Stromal cell of bone marrow (primary cell): Measurements from ENCODE around the gene MR1.

Experiments used
- DNase-seq: peaks from one replicate; pipeline ENCODE4 v3.0.0-alpha.2; 2012; ENCODE audit warnings: low read depth

Gene MR1

DNA sequence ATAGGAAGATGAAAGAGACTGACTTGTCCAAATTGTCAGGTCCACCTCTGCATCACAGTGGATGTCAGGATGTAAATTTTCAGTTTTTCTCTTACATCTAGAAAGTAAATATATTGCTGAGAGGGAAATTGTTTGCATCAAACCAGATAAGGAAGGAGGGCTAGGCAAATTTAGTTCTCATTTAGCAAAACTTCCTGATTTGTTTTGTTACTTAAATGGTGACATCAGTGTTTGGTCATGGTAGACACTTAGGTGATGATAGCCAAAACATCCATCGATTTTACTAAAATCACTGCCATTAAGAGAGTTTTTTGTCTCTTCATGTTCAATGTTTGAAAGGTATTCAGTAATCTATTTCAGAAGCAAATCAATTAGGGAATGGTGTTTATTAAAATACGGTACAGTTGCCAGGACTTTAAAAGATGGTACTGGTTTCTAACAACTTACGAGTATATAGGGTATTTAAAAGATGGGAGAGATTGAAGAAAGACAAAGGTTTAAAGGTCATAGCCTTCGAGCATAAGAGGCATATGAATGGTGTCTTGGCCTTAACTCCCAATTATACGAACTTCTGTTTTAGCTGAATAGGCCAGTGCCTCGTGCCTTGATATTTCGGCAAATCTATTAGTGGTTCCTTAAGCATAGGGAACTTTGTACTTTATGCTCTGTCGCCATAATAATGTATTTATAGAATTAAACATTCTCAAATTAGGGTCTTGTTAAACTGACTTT lies 57.7 kb downstream of the MR1 start:
- no peak for DNase-seq

DNA sequence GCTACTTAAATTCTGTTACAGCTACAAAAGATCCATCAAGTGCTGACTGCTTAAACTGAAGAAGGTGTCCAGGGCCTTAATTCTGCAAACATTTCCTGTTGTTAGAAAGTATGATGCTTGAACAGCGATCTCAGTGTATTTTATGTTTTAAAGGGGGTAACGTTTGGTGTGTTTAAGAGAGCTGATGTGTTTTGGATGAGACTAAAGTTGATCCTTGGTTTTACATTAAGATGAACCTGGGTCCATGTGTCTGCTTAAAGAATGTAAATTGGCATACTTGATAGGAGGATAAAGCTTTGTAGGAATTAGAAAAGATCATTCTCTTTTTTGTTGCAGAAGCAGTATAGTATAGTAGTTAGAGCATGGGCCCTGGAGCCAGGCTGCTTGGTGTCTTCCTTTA lies 58.3 kb downstream of the MR1 start:
- no peak for DNase-seq

DNA sequence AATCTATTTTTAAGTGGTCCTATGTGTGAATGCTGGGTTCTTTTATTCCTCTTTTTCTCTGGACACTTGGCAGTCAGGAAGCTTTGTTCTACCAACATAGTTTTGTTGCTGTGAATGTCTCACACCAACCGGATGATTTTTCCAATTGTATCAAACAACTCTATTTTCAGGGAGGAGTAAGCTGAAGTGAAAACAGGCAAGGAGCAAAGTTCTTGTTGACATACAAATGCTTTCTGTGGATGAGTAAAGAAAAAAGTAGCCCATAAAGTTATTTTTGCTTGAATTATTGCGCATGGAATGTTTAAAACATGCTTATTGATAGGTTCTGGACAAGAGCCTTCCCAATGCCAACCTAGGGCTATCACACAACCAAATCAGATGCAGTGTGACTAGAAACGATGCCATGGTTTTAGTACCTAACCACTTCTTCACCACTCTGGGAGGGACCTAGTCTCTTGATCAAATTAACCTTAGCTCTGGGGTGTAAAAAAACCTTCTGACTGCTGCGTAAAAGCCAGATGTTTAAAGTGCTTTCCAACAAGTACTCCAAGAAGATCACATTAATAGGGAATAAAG lies 59.2 kb downstream of the MR1 start:
- DNase-seq = no peak

DNA sequence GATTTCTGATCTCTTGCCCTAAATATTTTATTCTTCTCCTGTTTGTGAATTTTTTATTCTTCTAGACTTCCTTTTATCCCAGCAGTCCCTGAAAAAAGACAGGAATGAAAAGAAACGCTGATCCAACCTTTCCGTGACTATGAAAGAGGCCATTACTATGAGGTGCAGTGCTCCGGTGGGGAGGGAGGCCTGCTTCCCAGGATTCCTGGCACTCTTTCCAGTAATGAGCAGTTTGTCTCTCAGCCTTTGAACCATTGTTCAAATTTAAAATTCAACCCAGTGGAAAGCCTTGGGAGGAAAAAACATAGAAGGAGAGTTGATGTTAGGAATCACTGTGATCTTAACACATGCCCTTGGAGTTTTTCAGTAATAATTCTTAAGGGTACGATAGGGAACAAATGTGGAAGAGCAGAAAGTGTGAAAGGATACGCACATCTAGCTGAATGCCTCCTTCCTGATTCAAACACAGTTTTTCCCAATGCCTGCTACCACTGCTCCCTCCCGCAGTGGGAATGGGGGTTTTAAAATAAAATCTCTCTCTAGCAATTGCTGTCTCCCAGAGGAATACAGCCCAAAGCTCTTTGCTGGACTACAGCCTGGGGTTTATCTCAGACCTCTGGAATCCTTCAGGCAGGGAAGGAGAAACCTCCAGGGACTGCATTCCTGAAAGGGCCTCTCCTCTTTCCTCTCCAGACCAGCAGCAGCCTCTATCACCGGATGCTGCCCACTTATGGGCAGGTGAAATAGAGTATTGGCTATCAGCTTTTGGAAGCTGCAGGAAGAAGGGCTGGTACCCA lies 60.8 kb downstream of the MR1 start:
- peak; percentile 67 for DNase-seq

DNA sequence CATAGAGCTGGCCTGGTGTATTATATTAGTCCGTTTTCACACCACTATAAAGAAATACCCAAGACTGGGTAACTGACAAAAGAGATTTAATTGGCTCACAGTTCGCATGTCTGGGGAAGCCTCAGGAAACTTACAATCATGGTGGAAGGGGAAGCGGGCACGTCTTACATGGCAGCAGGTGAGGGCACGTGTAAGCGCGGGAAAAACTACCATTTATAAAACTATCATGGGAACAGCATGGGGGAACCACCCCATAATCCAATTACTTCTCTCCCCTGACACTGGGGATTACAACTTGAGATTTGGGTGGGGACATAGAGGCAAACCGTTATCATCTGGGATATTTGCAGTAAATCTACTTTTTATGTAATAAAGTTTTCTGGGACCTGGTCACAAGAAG lies 61.5 kb downstream of the MR1 start:
- DNase-seq = no peak

DNA sequence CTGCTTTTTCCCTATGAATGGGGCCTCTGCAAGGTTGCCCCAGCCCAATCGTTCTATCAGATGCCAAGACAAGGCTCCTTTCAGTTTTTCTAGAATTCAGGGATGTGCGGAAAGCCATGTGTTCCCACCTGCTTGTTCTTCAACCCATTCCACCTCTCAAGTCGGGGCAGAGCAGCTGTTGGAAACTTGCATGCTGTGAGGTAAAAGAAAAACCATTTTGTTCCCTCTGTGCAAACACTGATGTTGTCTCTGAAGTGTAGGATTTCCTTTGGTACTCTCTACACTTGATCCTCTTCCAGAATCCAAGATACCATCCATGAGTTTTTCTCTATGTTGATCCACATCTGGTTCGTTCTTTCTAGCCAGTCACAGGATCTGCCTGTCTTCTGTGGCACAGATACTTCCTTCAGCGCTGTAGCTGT lies 62.0 kb downstream of the MR1 start:
- DNase-seq = no peak

DNA sequence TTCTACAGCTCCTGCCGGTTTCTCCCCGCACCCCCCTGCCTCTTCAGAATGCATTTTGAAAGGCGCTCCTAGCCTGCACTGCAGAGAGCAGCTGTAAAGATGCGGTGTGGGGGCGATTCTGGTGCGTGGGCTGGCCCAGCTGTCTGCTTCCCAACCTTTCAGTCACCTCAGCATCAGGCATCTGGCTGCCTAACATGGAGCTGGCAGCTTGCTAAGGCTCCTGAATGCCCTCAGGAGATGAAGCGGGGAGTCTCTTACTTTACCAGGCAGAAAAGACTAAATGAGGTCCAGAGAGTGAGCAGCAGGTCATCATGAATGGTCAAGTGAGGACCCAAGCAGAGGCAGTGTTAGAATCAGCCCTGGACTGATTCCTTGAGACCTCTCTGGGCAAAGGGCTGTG lies 63.5 kb downstream of the MR1 start:
- no peak for DNase-seq

DNA sequence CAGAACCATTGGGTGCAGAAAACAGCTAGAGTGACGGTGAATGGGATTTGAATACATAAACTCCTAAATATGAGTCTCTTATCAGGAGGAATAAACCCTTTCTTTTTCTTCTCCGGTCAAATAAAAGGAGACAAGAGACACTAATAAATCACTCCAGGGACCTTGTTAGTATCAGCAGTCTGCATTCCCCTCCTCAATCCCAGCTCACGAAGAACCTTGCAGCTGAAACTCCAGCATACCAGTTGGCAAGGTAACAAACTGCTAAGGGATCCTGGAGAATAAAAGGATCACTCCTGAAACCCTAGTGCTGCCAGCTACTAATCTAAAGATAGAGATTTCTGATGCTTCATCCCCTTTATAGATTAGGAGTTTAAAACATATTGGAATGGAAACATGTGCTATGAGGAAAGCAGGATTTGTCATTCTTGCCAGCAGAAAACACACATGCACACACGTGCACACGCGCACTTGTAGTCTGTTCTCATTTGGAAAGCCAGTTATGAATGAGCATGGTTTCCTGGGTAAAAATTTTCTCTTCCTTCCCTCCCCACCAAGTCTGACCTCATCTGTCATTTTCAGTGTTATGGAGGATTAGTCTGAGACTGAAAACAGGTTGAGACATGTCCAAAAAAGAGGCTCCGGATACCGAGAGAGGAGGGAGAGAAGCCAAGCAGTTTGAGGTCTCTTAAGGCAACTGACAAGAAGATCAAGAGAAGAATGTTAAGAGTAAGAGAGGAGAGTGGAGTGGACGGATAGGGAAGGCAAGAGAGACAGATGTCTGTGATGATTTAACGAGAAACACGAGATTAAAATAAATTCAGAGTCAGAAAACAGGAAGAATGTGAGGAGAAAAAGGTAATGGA lies 65.6 kb downstream of the MR1 start:
- no peak for DNase-seq

DNA sequence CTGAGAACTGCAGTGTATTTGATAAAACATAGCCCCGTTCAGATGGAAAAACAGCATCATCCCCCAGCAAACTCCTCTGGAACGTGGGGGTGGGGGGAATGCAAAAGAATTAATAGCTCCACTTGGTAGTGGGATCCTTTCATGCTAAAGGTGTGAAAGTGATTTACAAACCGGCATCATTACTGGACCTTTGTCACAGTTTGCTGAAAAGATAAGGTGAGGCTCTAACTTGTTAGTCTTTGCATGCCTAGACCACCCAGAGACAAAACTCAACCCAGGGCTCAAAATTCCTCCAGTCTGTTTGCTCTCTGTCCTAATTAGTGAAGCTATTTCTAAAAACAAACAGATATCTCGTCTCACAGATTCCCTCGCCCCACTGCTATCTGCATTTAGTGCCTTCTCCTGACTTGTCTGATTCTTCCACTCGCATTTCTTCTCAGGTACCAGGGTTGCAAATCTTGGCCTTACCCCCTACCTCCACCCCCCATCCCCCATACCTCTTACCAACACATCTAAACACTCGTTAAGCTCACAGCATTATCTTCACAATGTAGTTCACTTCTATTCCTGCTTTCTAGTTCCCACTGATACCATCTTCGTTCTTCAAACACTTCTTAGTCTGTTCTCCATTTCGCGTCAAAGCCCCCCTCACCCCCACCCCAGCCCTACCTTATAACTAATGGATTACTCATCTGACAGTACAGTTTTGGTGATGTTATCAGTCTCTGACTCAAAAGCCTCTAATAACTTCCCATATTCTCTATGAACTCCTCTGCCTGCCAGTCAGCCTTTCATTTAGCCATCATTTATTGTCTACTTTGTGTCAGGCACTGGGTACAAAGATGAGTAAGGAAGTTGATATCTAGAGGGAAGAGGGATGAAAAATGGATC lies 66.5 kb downstream of the MR1 start:
- no peak for DNase-seq

DNA sequence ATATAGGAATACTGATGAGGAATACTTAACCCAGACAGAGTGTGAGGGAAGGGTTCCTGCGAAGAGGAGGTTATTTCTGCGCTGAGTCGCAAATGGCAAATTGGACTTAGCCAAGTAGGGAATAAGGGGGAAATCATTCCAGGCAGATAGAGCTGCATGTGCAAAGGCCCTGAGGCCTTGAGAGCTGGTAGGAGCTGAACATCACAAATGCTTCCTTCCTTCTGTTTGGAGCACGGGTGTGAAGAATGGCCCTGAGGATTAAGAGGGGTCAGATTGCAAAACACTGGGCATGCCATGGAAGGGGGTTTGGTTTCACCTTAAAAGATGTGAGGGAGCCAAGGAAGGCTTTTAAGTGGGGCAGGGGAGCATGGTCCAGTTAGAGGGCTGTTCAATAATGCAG lies 67.2 kb downstream of the MR1 start:
- DNase-seq = no peak

DNA sequence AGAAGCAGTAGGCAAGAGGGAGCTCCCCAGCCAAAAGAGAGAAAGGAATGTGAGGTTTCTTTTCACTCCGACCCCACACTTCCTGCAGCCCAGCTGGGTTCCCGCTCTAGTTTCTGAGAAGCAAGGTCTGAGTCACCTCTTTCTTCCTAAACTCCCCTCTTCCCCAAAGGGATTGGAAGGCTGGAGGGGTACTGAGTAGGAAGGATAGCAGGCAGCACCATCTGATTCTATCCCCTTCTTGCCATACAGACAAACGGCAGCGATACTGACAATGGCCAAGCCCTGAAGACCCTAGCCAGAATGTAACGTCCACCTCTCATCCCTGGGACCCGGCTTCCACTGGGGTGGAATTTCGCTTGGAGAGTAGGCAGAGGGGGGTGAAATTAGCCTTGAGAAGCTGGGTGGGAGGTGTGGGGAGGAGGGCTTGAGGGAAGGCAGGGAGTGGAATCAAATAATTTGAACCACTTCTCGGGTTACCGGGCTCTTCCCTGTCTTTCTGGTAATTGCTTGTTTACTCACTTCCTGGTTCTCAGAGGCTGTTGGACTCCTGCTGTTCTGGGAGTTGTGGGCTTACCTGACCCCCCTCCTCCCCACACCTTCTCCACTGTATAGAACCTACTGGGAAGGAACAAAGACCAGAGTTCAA lies 67.9 kb downstream of the MR1 start:
- DNase-seq = no peak

DNA sequence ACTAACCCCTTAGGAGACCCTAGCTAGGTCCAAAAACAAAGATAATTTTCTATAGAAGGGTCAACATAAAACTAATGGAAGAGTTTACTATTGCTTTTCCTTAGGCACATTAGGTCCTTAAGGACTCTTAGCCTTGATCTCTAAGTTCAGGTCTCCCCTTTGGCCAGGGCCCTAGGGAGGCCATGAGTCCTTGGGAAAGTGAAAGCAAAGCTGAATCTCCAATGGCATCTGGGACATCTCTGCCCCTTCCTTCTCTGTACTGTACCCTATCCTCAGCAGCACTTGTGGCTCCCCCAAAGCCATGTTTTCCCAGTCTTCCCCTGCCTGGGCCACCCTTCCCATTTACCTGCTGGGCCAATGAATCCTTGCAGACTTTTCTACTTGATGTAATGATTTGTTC lies 69.1 kb downstream of the MR1 start:
- DNase-seq = no peak

DNA sequence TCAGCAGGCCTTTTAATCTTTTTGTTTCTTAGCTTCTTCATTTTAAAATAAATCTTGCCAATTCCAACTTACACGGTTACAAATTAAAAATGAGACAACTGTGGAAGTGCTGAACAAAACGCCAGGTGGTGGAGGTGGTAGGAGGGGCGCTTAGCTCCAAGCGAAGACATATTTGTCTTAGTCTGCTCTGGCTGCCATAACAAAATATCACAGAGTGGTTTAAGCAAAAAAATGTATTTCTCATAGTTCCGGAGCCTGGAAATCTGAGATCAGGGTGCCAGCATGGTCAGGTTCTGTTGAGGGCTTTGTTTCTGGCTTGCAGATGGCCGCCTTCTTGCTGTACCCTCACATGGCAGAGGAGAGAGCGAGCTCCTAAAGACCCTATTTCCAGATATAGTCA lies 69.6 kb downstream of the MR1 start:
- DNase-seq = no peak

DNA sequence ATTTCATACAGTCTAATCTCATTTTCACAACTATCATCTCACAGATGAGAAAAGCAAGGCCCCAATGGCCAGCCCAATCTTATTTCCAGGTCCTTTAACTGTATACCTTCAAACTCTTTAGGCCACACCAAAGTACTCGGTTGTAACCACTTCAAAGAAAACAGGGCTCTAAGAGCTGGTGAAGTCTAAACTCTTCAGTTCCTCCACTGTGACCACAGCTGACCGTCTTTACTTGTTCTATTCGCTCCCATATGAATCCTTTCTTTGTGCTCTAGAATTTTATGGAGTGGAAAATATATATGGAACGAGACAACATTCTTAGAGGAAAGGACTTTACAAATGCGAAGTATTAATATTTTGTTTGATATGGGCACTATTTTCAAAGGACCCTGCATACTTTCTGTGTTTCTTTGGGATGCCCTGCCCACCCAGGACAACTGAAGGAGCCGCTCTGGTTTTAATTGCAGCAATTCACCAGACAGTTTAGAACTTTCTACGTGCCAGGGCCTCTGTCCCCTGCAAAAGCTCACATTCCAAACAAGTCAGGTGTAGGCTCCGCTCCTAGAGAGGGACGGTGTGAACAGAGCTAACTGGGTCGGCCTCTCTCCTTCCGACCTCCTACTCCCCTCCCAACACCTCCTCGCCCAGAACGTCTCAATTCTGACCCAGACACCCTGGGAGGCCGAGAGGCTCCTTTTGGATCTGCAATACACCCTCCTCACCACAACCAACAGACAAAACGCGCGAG lies 70.4 kb downstream of the MR1 start:
- no peak for DNase-seq

DNA sequence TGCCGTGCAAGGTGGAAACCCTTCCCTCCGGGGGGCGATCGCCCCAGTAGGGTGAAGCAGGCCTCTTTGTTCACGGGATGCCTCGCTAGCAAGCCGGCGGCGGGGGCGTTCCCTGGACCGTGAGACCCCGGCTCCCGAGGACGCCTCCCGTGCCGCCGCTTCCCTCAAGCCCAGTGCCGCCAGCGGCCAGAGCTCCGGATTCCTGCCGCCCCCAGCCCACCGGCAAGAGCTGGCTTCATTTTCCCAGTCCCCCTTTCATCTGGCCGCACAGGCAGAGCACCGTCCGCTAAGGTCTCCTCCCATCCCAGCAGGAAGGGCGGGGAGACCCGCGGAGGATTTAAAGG lies 71.0 kb downstream of the MR1 start:
- no peak for DNase-seq

DNA sequence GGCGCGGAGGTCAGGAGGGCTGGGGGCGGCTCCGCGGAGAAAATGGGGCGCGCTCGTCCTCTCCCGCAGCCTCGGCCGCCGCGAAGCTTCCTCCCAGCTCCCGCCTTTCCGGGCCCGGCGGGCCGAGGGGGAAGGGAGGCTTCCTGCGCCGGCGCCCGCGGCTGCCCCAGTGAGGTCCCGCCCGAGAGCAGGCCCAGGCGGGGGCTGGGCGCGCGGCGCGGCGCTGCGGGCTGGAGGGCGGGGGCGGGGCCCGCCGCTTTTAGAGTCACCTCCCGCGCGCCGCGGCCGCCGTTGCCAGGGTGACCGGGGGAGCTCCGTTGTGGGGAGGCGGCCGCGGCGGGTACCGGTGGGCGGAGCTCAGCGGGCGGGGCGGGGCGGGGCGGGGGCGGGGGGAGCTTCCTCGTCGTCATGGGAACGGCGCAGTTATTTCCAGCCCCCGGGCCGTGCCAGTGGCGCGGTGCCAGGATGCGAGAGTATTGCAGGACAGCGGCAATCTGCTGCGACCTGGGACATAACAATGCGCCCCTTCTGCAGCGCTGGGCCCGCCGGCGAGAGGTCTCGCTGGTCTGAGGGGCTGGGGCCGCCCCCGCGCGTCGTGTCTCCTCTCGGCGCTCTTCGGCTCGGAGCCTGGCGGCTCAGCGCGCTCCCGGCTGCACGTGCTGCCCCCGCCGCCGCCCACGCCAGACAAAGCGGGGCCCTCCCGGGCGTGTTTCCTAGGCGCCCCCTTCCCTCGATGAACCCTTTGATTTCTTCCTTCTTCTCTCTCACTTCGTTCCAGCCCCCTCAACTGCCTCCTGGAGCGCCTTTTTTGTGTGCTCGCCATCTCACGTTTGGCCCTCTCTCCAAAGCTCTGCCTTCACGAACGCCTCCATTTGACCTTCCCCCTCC lies 71.6 kb downstream of the MR1 start:
- peak; percentile 80 for DNase-seq

DNA sequence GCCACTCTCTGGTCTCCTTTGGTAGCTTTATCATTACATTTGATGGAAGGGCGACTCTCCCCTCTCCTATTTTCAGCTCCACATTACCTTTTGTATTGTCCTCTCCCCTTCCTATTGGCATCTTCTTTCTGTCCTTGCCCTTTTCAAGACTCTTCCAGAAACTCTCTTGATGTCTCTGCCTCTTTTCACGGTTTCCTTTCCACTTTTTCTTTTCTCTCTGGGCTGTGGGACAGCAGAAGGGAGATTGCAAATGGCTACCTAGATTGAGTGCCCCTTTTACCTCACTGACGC lies 72.2 kb downstream of the MR1 start:
- no peak for DNase-seq

DNA sequence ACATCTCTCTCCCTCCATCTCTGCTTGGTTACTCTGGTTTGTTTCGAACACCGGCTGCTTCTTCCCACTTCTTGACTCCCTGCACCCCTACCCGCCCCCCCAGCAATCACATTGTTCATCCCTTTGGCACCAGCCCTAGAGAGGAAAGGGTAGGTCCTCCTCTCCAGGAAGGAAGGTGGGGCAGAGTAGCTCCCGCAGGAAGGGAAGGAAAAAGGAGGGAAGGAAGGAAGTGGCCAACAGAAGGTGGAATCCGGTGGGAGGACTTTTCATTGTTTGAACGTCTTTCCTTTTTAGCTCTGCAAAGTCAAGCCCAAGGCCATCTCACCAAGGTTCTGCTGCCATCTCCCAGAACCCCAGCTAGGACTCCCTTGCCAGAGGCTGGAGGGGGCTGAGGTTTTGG lies 72.7 kb downstream of the MR1 start:
- no peak for DNase-seq

DNA sequence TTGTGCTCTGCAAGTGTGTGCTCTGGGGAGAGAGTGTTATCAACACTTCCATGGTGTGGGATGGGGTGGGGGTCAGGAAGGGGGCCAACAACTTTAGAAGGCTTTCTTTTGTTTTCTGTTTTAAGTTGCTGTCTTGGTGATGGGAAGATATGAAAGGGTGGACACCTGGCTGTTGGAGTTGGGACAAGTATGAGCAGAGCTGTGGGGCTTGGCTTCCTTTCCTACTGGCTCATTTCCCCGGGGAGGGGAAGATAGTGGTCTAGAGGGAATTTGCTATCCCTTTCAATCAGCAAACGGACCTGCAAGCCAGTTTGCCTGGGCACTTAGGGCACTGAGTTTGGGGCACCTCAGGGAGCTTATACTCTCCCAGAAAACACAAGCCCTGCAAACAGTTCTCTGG lies 73.9 kb downstream of the MR1 start:
- no peak for DNase-seq
